HEK293 (cell line): ENCODE measurements around the gene MISP.
A peak's percentile ranks its signal among the peaks of the same experiment; 100 is the strongest.

ENCODE experiments used
- GLI2 ChIP-seq: fragments of 450-650 bp; formaldehyde crosslinking; IDR thresholded peaks from 2 replicates; pipeline ENCODE4; 2017; ENCODE audit warnings: missing biosample characterization, missing genetic modification characterization, low read depth, borderline replicate concordance
- KLF16 ChIP-seq: fragments of 450-650 bp; formaldehyde crosslinking; IDR thresholded peaks from 2 replicates; pipeline ENCODE4 v1.5.1; 2017; ENCODE audit warnings: missing biosample characterization, missing genetic modification characterization
- KLF7 ChIP-seq: fragments of 450-650 bp; formaldehyde crosslinking; IDR thresholded peaks from 2 replicates; pipeline ENCODE4 v1.5.1; 2016; ENCODE audit warnings: missing biosample characterization, missing genetic modification characterization, borderline replicate concordance
- KLF8 ChIP-seq: fragments of 450-650 bp; formaldehyde crosslinking; IDR thresholded peaks from 2 replicates; pipeline ENCODE4 v1.5.1; 2016; ENCODE audit warnings: missing biosample characterization, missing genetic modification characterization
- SCRT1 ChIP-seq: fragments of 450-650 bp; formaldehyde crosslinking; IDR thresholded peaks from 2 replicates; pipeline ENCODE4 v1.5.1; 2016; ENCODE audit warnings: missing biosample characterization, missing genetic modification characterization, borderline replicate concordance
- SP7 ChIP-seq: fragments of 450-650 bp; formaldehyde crosslinking; IDR thresholded peaks from 2 replicates; pipeline ENCODE4 v1.5.1; 2016; ENCODE audit warnings: missing biosample characterization, missing genetic modification characterization
- TSHZ1 ChIP-seq: fragments of 450-650 bp; formaldehyde crosslinking; IDR thresholded peaks from 2 replicates; pipeline ENCODE4 v1.5.1; 2016; ENCODE audit warnings: missing biosample characterization, missing genetic modification characterization, borderline replicate concordance
- ZBTB21 ChIP-seq: fragments of 450-650 bp; formaldehyde crosslinking; IDR thresholded peaks from 2 replicates; pipeline ENCODE4 v1.5.1; 2017; ENCODE audit warnings: missing biosample characterization, missing genetic modification characterization
- ZBTB44 ChIP-seq: fragments of 450-650 bp; IDR thresholded peaks from 2 replicates; pipeline ENCODE4 v1.5.1; 2018; ENCODE audit warnings: missing biosample characterization, mild to moderate bottlenecking, missing genetic modification characterization
- ZNF112 ChIP-seq: fragments of 450-650 bp; formaldehyde crosslinking; IDR thresholded peaks from 2 replicates; pipeline ENCODE4 v1.5.0; 2017; ENCODE audit warnings: missing biosample characterization, missing genetic modification characterization
- ZNF155 ChIP-seq: fragments of 450-650 bp; formaldehyde crosslinking; IDR thresholded peaks from 2 replicates; pipeline ENCODE4 v1.5.1; 2016; ENCODE audit warnings: missing biosample characterization, missing genetic modification characterization
- ZNF175 ChIP-seq: fragments of 450-650 bp; formaldehyde crosslinking; IDR thresholded peaks from 2 replicates; pipeline ENCODE4 v1.5.1; 2016; ENCODE audit warnings: missing biosample characterization, missing genetic modification characterization
- ZNF184 ChIP-seq: fragments of 450-650 bp; IDR thresholded peaks from 2 replicates; pipeline ENCODE4 v1.5.1; 2018; ENCODE audit warnings: missing biosample characterization, mild to moderate bottlenecking, missing genetic modification characterization
- ZNF24 ChIP-seq: fragments of 450-650 bp; formaldehyde crosslinking; IDR thresholded peaks from 2 replicates; pipeline ENCODE4 v1.5.1; 2016; ENCODE audit warnings: missing biosample characterization, missing genetic modification characterization
- ZNF324 ChIP-seq: fragments of 450-650 bp; formaldehyde crosslinking; IDR thresholded peaks from 2 replicates; pipeline ENCODE4 v1.5.1; 2016; ENCODE audit warnings: missing biosample characterization, missing genetic modification characterization
- ZNF350 ChIP-seq: fragments of 450-650 bp; formaldehyde crosslinking; IDR thresholded peaks from 2 replicates; pipeline ENCODE4 v1.5.0; 2017; ENCODE audit warnings: missing biosample characterization, mild to moderate bottlenecking, missing genetic modification characterization
- ZNF394 ChIP-seq: fragments of 450-650 bp; formaldehyde crosslinking; IDR thresholded peaks from 2 replicates; pipeline ENCODE4 v1.5.1; 2016; ENCODE audit warnings: missing biosample characterization, missing genetic modification characterization, mild to moderate bottlenecking, moderate library complexity, borderline replicate concordance
- ZNF548 ChIP-seq: fragments of 450-650 bp; formaldehyde crosslinking; IDR thresholded peaks from 2 replicates; pipeline ENCODE4 v1.5.1; 2016; ENCODE audit warnings: missing biosample characterization, missing genetic modification characterization
- ZNF624 ChIP-seq: fragments of 450-650 bp; formaldehyde crosslinking; IDR thresholded peaks from 2 replicates; pipeline ENCODE4 v1.5.1; 2017; ENCODE audit warnings: missing biosample characterization, missing genetic modification characterization
- ZNF660 ChIP-seq: fragments of 450-650 bp; IDR thresholded peaks from 2 replicates; pipeline ENCODE4 v1.5.1; 2018; ENCODE audit warnings: missing biosample characterization, mild to moderate bottlenecking, missing genetic modification characterization
- ZNF76 ChIP-seq: fragments of 450-650 bp; formaldehyde crosslinking; IDR thresholded peaks from 2 replicates; pipeline ENCODE4; 2016; ENCODE audit warnings: low read depth, missing biosample characterization, missing genetic modification characterization, borderline replicate concordance
- ZNF843 ChIP-seq: fragments of 450-650 bp; formaldehyde crosslinking; IDR thresholded peaks from 2 replicates; pipeline ENCODE4 v1.5.1; 2016; ENCODE audit warnings: missing biosample characterization, missing genetic modification characterization
- ZSCAN5A ChIP-seq: fragments of 450-650 bp; formaldehyde crosslinking; IDR thresholded peaks from 2 replicates; pipeline ENCODE4 v1.5.1; 2016; ENCODE audit warnings: missing biosample characterization, missing genetic modification characterization
- TF ChIP-seq, protein P1 (sequence below): fragments of 450-650 bp; formaldehyde crosslinking; IDR thresholded peaks from 2 replicates; pipeline ENCODE4 v1.5.1; 2016; ENCODE audit warnings: missing biosample characterization, missing genetic modification characterization, borderline replicate concordance
- TF ChIP-seq, protein P2 (sequence below): fragments of 450-650 bp; formaldehyde crosslinking; IDR thresholded peaks from 2 replicates; pipeline ENCODE4 v1.5.1; 2016; ENCODE audit warnings: missing biosample characterization, missing genetic modification characterization
- TF ChIP-seq, protein P3 (sequence below): fragments of 450-650 bp; formaldehyde crosslinking; IDR thresholded peaks from 2 replicates; pipeline ENCODE4 v1.5.1; 2017; ENCODE audit warnings: missing biosample characterization, missing genetic modification characterization
- TF ChIP-seq, protein P4 (sequence below): fragments of 450-650 bp; formaldehyde crosslinking; IDR thresholded peaks from 2 replicates; pipeline ENCODE4 v1.5.1; 2016; ENCODE audit warnings: missing biosample characterization, missing genetic modification characterization

The MISP gene

DNA sequence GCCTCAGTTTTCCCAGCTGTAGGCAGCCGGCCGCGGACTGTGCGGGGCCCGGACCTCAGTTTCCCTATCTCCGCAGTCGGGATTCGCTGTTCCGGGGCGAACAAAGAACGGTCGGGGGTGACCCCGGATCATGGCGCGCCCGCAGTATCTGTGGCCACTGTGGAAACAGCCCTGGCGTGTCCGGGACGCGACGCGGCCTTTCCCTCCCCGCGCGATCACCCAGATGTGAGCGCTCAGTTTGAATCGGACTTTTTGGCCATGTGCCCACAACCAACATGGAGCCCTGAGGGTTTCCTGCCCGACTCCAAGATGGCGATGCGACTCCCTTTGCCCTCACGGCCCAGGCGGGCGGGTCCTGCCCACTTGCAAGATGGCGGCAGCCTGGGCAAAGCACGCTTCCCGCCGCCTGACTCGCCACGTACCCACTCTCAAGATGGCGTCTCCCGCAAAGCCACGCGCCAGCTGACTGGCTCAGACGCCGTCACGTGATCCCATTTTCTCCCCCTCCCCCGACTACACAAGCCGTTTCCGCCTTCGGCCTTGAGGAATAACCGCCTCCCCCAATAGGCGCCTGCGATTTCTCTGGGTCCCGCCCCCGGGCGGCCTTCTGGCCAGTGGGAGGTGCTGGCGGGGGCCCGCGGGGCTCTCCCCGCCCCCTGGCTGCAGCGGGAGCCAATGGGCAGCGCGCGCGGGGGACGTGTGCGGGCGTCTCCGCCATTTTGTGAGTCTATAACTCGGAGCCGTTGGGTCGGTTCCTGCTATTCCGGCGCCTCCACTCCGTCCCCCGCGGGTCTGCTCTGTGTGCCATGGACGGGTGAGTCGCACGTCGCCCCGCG, 46.0 kb downstream of the MISP start, which contains the start of gene PTBP1 (continued):
- TF ChIP-seq TSHZ1 (tag by site-specific recombination), result no peak
- TF ChIP-seq ZNF324 (tag by site-specific recombination), result peak; percentile 89
- TF ChIP-seq ZNF624 (tag by site-specific recombination), result no peak
- 0 out of 2 replicates have a peak, but pooled peaks have one; percentile 14 for TF ChIP-seq ZBTB21 (tag by site-specific recombination)
- peak; percentile 67 for TF ChIP-seq ZNF660
- no peak for TF ChIP-seq ZNF175
- TF ChIP-seq ZNF184 (tag by site-specific recombination), result peak; percentile 60; the same call in 1 of the 2 replicates
- no peak for TF ChIP-seq GLI2 (tag by site-specific recombination)
- peak; percentile 80 for TF ChIP-seq KLF16 (tag by site-specific recombination)
- TF ChIP-seq ZNF155 (tag by site-specific recombination), result no peak
- peak; percentile 44; the same call in 1 of the 2 replicates for TF ChIP-seq ZNF394
- TF ChIP-seq SCRT1, result no peak
- no peak for TF ChIP-seq ZNF350 (tag by site-specific recombination)
- TF ChIP-seq, protein P1, sequence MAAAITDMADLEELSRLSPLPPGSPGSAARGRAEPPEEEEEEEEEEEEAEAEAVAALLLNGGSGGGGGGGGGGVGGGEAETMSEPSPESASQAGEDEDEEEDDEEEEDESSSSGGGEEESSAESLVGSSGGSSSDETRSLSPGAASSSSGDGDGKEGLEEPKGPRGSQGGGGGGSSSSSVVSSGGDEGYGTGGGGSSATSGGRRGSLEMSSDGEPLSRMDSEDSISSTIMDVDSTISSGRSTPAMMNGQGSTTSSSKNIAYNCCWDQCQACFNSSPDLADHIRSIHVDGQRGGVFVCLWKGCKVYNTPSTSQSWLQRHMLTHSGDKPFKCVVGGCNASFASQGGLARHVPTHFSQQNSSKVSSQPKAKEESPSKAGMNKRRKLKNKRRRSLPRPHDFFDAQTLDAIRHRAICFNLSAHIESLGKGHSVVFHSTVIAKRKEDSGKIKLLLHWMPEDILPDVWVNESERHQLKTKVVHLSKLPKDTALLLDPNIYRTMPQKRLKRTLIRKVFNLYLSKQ (tag by site-specific recombination), result no peak
- TF ChIP-seq ZNF843, result 0 out of 2 replicates have a peak, but pooled peaks have one; percentile 57
- TF ChIP-seq, protein P2, sequence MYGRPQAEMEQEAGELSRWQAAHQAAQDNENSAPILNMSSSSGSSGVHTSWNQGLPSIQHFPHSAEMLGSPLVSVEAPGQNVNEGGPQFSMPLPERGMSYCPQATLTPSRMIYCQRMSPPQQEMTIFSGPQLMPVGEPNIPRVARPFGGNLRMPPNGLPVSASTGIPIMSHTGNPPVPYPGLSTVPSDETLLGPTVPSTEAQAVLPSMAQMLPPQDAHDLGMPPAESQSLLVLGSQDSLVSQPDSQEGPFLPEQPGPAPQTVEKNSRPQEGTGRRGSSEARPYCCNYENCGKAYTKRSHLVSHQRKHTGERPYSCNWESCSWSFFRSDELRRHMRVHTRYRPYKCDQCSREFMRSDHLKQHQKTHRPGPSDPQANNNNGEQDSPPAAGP, result peak; percentile 70; the same call in 1 of the 2 replicates
- TF ChIP-seq ZSCAN5A (tag by site-specific recombination), result no peak
- TF ChIP-seq, protein P3, sequence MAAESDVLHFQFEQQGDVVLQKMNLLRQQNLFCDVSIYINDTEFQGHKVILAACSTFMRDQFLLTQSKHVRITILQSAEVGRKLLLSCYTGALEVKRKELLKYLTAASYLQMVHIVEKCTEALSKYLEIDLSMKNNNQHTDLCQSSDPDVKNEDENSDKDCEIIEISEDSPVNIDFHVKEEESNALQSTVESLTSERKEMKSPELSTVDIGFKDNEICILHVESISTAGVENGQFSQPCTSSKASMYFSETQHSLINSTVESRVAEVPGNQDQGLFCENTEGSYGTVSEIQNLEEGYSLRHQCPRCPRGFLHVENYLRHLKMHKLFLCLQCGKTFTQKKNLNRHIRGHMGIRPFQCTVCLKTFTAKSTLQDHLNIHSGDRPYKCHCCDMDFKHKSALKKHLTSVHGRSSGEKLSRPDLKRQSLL (tag by site-specific recombination), result peak; percentile 66
- TF ChIP-seq ZNF548 (tag by site-specific recombination), result no peak
- TF ChIP-seq ZNF112 (tag by site-specific recombination), result no peak
- TF ChIP-seq ZNF24 (tag by site-specific recombination), result peak; percentile 88
- TF ChIP-seq ZNF76, result peak; percentile 93
- TF ChIP-seq, protein P4, sequence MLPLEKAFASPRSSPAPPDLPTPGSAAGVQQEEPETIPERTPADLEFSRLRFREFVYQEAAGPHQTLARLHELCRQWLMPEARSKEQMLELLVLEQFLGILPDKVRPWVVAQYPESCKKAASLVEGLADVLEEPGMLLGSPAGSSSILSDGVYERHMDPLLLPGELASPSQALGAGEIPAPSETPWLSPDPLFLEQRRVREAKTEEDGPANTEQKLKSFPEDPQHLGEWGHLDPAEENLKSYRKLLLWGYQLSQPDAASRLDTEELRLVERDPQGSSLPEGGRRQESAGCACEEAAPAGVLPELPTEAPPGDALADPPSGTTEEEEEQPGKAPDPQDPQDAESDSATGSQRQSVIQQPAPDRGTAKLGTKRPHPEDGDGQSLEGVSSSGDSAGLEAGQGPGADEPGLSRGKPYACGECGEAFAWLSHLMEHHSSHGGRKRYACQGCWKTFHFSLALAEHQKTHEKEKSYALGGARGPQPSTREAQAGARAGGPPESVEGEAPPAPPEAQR (tag by site-specific recombination), result no peak
- TF ChIP-seq KLF8, result peak; percentile 88
- peak; percentile 87 for TF ChIP-seq KLF7 (tag by site-specific recombination)
- 0 out of 2 replicates have a peak, but pooled peaks have one; percentile 16 for TF ChIP-seq ZBTB44 (tag by site-specific recombination)
- TF ChIP-seq SP7 (tag by site-specific recombination), result 0 out of 2 replicates have a peak, but pooled peaks have one; percentile 65
